A549 treated with Mapracorat at 1 μM for 4 hours (cell line): Measurements from ENCODE around the gene ADH4. TPM values are rescaled to one million over a fixed set of nuclear protein-coding genes. Genes with fewer than 3 reads are reported as not detected.

Experiments used
- total RNA-seq: library from RNA; stranded (reverse); fragments of 200-300 nt; extraction: Qiagen RNA extraction; gene quantifications from 5 replicates; pipeline ENCODE4 v1.2.3, GENCODE V29; 2022

Gene ADH4
- not detected in 5 replicates for total RNA-seq

GRCh38 chr4:99144070-99144469 lies at the start of gene ADH4:
Gene ADH4, minus strand, starts transcription at chr4:99144297. Its CDS starts 75 bp downstream, at chr4:99144222.

GRCh38 chr4:99088481-99089365 lies 55.4 kb downstream of the ADH4 start, which contains the start of gene ADH5:
Gene ADH5, minus strand, starts transcription at chr4:99088788. Its CDS starts 88 bp downstream, at chr4:99088700.

Other genes with a start within 250 kb of the ADH4 start
- 69.2 to 134 TPM (median 79.7 TPM) in 5 replicates for gene EIF4E, start 215.2 kb downstream of the ADH4 start, total RNA-seq
- 43.2 to 52.4 TPM (median 47.9 TPM) in 5 replicates for gene METAP1, start 148.6 kb downstream of the ADH4 start, total RNA-seq
- gene ADH5, start 55.5 kb downstream of the ADH4 start, total RNA-seq: 108 to 128 TPM (median 112 TPM) in 5 replicates
- not detected in 5 replicates for gene ADH6, start 74.9 kb upstream of the ADH4 start, total RNA-seq
- not detected in 5 replicates for gene ADH1A, start 146.7 kb upstream of the ADH4 start, total RNA-seq
- gene ADH1B, start 177.1 kb upstream of the ADH4 start, total RNA-seq: not detected in 5 replicates
- gene ADH1C, start 208.4 kb upstream of the ADH4 start, total RNA-seq: not detected in 5 replicates